SW480 (cell line): ENCODE results near the gene CPED1.
"Not testable (repeated sequence)": the region's sequence is repeated elsewhere in the genome, so short reads cannot be mapped to it uniquely, and the experiment has no call there.

Experiments
- DNase-seq: peaks from one replicate; pipeline ENCODE4 v3.0.0-alpha.2; 2016; ENCODE audit warnings: low spot score

Gene CPED1

DNA sequence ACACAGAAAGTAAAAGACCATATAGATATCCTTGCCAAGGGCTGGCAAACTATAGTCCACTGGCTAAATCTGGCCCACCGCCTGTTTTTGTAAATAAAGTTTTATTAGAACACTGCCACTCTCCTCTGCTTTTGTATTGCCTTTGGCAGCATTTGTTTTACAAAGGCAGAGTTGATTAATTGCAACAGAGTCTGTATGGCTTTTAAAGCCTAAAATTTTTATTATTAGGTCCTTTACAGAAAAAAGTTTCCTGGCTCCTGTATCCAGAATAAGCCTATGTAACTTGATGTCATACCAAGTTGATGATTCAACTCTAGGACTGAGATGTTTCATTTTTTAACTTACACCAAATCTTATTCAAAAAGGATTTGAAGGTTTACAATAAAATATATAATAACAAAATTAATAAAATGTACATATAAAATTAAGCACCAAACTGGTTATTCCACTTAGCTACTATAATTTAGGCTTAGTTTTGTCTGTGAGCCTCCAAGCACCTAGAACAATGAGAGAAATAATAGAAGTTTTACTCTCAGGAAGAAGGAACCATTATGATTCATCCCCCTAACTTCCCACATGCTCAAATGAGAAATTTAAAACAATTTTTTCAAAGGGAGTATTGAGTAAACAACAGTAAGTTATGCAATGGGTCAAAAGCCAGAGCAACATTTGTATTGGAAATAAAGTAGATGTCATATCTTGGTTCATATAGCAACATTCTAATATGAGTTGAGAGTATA lies 31.9 kb downstream of the CPED1 start:
- DNase-seq: peak; percentile 9

DNA sequence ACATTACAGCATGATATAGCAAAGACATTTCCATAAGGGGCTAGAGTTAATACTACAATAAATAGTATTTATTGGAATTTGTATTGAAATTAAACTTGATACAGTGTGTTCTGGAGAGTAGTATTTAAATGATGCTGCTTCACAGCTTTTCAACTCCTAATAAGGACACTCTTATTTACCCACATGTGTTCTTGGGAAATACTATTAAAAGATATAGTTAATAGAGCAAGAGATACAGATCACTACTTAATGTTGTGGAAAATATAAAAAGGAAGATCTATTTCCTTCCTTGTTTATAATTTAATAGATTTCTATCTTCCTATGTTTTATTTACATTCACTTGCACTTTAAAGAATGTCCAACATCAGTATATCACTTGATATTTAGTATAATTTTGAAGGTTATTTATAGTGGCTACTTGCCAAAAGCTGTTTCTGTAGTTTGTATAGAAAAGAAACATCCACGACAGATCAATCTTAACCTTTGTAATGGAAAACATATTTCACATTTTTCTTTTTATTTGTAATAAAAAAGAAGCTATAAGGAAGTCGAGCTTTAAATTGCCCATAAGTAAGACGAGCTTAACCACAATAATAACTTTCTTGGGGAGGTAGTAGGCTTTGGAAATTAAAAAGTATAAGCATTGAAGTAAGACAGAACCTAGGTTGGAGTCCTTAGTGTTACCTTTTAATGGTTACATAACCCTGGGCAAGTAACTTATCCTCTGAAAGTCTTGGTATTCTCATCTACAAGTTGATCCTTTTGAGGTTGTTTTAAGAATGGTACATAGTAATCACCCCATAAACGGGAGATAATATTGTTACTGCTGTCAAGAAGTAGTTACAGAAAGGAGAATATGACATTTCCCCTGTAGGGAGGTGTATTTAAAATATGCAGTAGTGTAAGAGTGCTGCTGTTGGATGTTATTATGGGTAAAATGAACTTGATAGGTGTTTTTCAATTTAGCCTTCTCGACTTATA lies 32.8 kb downstream of the CPED1 start:
- no peak for DNase-seq

DNA sequence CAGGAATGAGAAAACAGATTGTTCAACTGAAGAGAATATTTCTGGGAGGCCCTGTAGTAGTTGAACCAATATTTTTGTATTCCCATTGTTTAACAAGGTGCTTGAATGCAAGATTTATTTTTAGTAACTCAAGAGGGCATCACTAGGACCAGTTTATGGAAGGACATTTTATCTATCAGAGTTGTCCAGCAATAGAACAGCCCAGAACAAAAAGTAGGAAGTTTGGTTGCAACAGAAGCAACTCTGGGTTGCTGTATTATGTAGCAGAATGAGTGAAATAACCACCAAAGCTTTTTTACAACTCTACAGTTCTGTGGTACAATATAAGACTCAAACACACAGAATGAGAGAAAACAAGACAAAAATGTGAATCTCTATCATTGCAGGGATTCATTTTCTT lies 34.7 kb downstream of the CPED1 start:
- no peak for DNase-seq

DNA sequence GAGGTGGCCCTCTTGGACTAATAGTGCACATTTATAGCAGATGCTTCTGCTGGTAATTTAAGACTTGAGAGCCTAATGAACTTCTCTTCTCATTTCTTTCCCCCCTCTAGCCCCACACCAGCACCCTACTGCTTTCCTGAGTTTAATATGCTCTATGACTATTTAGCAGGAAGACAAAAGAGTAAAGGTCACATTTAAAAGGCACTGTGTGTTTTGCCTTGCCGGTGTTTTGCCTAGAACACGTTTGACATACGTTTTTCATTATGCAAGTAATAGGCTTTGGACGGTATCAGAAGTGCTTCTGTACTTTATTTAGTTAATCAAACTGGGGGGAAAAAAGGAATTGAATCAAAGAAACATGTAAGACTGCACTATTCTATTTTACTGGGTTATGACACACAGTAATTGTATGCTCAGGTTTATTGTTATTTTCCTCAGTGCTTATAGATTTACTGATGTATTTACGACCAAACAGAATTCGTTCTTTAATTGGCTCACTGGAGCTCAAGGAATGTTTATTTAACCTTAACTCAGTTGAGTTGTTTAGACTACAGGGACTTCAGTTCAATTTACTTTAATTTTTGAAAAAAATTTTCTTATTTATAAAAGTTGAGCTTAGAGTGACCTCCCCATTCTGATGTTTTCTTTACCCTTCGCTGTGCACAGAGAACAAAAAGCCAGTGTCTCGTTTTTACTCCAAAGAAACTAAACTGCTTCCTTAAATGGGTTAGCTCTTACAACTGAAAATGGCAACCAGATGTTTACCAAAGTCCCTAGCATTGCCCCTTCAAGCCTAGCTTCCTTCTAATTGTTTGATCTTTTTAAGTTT lies 35.4 kb downstream of the CPED1 start:
- no peak for DNase-seq

DNA sequence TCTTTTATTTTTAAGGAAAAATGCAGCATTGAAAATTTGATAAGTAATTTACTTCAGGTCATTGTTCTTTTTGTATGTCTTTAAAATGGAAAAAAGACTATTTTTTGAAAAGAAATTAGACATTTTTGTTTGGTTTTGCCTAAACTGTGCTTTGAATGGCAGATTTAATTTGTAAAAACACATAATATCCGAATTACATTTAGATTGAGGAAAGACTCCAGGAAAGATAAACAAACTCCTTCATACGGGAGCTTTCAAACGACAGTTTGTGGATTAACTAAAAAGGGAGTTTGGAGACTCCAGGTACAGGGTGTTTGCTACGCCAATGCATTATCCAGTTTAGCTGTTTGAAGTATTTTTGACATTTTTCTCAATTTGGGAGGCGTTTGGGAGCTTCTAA lies 36.1 kb downstream of the CPED1 start:
- no peak for DNase-seq

DNA sequence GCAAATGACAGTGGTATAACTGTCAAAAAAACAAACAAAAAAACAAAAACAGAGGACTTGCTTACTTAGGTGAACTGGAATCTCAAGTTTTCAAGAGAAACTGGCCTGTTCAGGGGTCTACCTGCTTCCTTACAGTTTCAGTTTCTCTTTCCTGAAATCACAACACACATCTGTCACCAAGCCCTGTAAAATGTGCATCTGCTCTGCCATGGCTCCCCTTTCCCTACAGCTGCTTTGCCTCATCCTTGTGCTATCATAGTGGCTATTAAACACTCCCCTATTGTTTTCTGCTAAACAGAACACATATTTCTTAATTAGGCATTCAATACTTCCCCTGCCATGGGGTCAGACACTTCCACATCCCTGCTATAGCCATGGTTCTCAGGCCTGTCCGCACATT lies 37.6 kb downstream of the CPED1 start:
- DNase-seq: no peak

DNA sequence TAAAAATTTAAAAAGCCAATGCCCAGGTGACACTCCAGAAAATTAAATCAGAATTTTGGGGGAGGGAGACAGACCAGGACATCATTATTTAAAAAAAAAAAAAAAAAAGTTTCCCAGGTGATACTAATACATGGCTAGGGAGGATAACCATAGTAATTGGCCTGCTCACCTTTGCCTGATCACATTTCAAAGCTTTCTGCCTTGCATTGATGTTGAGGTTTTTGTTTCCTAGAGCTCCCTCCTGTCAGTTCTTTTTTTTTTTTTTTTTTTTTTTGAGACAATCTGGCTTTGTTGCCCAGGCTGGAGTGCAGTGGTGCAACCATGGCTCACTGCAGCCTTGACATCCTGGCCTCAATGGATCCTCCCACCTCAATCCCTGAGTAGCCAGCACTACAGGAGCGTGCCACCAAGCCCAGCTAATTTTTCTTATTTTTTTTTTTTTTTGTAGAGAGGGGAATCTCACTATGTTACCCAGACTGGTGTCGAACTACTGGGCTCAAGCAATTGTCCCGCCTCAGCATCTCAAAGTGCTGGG lies 38.1 kb downstream of the CPED1 start:
- peak; percentile 55 for DNase-seq

DNA sequence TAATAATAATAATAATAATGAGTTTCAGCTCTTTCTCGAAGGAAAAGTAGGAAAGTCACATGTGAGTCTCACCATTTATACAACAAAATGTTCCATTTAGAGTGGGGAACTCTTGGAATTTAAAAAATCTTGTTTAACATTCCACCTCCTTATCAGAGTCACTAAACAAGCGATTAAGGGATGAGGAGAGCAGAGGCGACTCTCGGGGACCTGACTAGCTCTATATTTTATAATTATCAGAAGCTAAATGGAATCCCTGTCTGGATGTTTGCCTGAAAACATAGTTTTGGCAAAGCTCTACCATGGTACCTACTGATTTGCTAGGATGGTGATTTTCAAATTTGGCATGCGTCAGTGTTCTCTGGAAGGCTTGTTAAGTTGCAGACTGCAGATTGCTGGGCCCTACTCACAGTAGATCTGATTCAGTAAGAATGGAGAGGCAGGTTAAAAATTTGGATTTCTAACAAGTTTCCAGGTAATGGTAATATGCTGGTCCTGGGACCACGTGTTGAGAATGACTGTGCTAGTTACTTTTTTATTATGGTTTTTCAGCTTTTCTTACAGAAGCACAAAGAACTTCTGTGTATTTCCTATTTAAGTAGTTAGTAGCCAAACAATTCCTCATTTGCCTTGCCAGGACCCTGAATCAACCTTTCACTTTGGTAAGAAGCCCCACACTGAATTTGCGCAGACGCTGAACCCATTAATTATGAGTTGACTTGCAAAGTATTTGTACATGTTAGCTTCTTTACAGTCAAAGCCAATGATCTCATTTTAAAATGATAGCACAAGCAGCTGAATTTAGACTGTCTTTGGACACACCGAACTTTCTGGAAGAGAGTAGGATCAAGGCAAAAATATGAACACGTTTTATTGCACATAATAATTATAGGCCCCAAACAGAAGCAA lies 39.5 kb downstream of the CPED1 start:
- no peak for DNase-seq

DNA sequence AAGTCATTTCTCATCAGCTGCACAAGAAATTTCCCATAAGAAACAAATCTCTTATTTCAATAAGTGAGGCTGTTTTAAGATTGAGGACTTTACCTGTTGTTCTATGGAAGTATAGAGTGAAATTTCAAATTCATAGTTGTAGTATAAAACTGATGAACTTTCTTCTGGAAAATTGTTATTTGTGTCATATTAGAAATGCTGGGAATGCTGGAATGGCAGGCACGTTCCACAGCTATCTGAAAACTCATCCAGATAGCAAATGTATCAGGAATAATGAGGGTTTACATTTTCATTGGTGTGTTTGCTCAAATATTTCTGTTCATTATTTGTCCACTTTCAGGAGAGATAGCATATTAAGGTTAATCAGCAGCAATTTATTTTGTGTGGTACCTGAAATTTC lies 40.8 kb downstream of the CPED1 start:
- no peak for DNase-seq

DNA sequence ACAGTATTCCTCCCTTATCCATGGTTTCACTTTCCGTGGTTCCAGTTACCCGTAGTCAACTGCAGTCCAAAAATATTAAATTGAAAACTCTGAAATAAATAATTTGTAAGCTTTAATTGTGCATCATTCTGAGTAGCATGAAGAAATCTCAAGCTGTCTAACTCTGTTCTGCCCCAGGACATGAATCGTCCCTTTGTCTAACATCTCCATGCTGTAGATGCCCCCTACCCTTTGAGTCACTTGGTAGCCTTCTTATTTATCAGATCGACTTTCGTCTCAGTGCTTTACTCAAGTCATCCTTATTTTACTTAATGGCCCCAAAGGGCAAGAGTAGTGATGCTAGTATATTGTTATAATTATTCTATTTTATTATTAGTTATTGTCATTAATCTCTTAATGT lies 41.8 kb downstream of the CPED1 start:
- no peak for DNase-seq

DNA sequence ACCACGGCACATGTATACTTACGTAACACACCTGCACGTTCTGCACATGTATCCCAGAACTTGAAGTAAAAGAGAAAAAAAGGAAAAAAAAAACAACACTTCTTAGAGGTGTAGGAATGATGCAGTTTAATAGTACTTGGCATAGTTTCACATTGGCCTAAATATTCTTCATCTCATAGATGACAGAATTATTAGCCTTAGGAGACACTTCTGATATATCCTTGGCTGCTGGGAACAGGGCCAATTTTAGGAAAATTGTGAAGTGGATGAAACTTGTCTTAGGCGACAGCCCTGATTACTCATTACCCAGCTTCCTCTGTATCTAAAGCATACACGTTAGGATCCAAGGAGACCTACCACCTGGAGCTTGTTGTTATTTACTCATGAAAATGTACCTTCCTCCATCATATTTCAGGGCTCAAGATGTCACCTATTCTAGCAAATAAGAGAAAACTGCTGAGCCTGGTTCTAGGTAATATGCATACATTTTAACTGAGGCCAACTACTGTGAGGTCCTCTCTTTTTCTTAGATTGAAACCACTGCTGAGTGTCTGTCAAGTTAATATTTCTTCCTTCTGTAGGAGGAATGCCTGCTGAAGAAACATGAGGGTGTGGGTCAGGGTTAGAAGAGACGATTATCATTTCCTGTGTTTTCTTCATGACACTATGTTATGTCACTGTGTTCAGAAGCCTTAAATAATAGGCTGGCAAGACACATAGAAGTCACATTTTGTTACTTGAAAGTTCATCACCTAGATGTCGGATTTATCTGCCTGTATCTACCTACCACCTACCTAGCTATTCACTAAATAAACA lies 44.3 kb downstream of the CPED1 start:
- no peak for DNase-seq

DNA sequence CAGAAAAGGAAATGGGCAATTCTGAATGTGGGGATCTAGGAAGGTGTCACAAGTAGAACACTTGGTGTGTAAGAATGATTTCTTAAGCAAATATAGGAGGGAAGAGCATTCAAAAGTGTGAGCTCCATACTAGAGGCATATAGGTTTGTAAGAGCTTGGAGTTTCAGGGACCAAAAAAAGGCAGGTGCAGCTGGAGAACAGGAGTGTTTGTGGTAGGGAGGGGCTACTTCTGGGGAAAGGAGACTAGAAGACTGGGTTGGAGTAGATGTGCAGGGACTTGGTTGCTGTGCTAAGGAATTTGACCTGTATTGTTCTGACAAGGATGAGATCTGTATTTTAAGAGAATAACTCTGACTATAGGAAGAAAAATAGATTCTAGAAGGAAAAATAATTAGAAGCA lies 46.4 kb downstream of the CPED1 start:
- no peak for DNase-seq

DNA sequence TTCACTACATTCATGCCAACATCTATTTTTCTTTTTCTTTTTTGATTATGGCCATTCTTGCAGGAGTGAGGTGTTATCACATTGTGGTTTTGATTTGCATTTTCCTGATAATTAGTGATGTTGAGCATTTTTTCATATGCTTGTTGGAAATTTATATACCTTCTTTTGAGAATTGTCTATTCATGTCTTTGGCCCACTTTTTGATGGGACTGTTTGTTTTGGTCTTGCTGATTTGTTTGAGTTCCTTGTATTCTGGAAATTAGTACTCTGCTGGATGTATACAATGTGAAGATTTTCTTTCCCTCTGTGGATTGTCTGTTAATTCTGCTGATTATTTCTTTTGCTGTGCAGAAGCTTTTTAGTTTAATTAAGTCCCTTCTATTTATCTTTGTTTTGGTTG lies 48.3 kb downstream of the CPED1 start:
- DNase-seq: not testable (repeated sequence)

DNA sequence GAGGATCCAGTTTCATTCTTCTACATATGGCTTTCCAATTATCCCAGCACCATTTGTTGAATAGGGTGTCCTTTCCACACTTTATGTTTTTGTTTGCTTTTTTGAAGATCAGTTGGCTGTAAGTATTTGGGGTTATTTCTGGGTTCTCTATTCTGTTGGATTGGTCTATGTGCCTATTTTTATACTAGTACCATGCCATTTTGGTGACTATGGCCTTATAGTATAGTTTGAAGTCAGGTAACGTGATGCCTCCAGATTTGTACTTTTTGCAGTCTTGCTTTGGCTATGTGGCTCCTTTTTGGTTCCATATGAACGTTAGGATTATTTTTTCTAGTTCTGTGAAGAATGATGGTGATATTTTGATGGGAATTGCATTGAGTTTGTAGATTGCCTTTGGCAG lies 48.8 kb downstream of the CPED1 start:
- not testable (repeated sequence) for DNase-seq

DNA sequence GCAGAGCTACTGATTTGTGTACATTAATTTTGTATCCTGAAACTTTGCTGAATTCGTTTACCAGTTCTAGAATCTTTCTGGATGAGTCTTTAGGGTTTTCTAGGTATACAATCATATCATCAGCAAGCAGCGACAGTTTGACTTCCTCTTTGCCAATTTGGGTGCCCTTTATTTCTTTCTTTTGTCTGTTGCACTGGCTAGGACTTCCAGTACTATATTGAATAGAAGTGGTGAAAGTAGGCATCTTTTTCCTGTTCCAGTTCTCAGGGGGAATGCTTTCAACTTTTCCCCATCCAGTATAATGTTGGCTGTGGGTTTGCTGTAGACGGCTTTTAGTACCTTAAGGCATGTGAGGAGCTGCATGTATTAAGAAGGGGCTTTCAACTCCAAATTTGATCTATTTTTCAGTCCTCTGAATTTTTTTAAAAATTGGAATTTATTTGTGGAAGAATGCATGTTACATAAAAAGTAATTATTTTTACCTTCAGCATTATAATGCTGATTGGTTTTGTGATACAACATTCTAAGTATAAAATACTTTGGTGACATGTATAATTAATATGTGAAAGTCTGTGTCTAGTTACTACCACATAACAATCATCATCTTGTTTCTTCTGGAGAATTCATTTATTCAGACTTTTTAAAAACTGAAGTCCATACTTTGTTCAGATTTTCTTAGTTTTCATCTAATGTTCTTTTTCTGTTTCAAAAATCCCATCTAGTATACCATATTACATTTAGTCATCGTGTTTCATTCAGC lies 49.6 kb downstream of the CPED1 start:
- DNase-seq: no peak

DNA sequence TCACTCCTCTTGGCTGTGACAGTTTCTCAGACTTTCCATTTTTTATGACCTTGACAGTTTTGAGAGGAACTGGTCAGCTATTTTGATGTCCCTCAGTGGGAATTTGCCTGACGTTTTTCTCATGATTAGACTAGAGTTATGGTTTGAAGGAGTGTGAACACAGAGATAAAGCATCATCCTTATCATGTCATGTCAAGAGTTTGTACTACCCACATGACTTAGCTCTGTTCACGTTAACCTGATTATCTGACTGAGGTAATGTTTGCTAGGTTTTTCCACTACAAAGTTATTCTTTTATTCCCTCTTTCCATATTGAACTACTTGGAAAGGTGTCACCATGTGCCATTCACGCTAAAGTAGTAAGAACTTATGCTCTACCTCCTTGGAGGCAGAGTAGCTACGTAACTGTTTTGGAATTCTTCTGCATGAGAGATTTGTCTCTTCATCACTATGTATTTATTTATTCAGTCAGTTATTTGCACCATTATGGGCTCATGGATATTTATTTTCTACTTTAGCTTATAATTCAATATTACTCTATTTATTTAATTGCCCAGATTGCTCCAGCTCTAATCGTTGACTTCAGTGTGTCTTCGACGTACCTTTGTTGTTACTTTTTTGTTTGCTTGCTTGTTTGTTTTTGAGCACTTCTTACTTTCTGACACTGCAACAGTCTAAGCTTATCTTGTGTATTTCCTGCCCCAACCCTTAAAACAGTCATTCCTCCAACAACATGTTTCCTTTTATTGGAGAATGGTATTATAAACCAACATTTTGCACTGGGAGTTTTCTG lies 50.4 kb downstream of the CPED1 start:
- no peak for DNase-seq

DNA sequence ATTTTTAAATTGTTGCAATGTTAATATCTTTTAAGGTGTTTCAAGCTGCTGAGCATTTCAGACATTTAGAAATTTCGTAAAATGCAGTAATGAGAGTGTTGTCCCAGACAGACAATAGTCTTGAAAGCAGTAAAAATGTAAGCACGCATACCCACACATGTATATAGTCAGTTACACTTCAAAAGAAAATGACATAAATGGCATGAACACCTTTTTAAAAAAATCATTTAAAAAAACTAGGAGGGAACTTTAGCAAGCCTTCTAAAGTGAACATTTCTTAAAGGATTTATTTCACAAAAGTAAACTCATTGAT lies 51.0 kb downstream of the CPED1 start:
- DNase-seq: no peak

DNA sequence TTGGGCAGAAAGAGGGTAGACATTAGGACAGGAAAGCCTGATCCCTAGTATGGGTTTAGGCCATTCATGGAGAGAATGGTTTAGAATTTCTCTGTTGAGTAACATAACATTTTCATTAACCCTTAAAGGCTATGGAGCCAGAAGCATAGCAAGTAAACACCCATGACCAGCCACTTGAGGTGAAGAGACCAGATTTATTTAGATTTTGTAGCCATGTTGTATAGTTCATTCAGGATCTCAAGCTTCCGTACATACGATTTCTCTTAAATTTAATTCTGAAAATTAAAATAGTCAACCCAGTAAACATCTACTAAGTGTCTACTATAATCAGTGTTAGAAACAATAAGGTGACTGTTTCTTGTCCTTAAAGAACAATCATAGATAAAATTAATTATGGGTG lies 51.5 kb downstream of the CPED1 start:
- no peak for DNase-seq
